NCI-H82 treated with DMSO at 0.1 percent for 48 hours (cell line): ENCODE measurements around the gene ESR2.
"Not testable (repeated sequence)": the region's sequence is repeated elsewhere in the genome, so short reads cannot be mapped to it uniquely, and the experiment has no call there.

Experiments
- DNase-seq: peaks from one replicate; lab custom pipeline; 2025; ENCODE audit not compliant: unreplicated experiment; lab: John Stamatoyannopoulos, UW

Gene ESR2

DNA sequence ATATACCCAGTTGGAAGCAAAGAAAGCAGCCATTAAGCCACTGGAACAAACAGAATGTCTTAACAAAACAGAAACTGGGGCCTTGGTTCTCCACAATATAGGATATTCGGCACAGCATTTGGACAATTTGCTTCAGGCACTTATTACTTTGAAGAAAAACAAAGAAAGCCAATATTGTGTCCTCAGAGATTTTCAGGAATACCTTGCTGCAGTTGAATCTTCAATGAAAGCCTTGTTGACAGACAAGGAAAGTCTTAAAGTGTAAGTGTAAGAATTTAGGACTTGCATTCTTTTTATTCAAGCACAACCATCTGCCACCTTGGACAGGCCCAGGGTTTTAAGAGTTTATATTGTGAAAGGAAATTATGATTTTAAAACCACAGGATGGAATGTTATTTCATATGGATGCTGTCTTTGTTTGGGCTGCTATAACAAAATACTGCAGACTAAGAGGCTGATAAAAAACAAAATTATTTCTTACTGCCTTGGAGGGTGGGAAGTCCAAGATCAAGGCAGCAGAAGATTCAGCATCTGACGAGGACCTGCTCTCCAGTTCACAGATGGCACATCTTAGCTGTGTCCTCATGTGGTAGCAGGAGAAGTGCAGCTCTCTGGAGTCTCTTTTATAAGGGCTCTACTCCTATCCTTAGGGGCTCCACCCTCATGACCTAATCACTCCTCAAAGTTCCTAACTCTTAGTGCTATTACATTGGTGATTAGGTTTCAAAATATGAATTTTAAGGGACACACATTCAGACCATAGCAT lies 244.4 kb downstream of the ESR2 start:
- no peak for DNase-seq

DNA sequence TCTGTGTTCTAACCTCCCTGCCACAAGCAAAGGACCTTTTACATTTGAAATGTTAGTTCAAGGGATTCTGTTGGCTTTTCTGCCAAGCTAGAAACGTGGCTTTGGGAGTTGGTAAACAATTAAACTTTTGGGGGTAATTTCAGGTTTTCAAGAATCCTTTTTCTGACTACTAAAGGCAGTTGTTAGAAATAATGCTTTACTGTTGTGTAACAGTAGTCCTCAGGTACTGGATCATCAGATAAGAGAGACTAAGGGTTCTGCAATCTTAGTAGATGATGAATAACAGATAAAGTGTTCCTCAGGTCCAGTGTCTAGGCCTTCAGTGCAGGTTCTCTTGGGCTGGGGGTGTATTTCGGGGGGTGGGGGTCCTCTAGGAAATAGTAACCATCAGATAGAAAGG lies 249.1 kb downstream of the ESR2 start:
- DNase-seq = no peak

DNA sequence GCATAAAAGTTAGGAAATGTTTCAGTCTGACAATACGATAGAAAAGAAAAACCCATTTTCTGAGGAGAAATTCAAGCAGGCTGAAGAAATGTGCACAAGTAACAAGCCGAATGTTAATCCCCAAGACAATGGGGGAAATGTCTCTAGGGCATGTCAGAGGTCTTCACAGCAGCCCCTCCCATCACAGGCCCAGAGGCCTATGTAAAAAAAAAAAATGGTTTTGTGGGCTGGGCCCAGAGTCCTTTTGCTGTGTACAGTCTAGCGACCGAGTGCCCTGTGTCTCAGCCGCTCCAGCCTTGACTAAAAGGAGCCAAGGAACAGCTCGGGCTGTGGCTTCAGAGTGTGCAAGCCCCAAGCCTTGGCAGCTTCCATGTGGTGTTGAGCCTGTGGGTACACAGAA lies 250.9 kb downstream of the ESR2 start:
- not testable (repeated sequence) for DNase-seq

DNA sequence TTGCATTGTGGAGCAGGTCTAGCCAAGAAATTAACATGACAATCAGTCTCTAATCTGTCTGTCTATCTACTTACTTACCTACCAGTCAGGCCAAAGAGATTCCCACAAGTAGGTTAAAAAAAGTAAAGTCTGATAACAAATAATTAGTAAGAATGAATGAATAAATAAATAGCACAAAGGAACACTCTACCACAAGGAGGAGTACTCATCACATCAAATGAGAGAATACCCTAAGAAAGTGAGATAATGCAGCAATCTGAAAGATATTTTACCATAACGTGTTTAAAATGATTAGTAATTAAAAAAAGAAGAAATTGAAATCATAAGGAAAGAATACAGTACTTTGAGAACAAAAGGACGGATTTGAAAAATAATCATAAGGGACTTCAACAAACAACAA lies 254.1 kb downstream of the ESR2 start:
- DNase-seq = no peak

DNA sequence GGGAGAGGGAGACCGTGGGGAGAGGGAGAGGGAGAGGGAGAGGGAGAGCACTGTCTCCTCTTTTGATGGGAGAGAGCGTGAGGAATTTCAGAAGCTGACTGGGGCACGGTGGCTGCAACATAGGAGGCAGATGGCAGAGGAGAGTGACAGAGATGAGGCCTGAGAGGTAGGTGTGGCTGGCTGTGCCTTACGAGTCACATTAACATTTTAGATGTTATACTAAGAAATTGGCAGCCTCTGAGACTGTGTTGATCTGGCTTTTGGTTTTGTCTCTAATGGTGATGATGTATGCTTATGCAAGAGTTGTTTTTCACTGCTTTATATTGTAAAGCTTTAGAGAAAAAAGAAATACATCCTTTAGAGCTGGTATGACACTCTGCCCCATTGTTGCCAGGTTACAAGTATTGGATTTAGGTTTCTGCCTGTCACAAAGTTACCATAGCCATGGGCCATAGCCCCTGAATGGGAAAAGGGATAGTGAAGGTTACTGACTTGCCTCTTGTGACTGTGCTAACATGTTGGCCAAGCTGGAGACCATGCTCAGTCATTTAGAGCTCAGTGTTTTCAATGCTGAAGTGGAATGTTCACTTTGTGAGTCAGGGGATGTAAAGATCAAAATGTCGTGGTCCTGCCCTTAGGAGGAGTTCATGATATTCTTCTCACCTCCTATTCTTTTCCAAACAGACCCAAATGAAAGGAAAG lies 255.2 kb downstream of the ESR2 start:
- no peak for DNase-seq

DNA sequence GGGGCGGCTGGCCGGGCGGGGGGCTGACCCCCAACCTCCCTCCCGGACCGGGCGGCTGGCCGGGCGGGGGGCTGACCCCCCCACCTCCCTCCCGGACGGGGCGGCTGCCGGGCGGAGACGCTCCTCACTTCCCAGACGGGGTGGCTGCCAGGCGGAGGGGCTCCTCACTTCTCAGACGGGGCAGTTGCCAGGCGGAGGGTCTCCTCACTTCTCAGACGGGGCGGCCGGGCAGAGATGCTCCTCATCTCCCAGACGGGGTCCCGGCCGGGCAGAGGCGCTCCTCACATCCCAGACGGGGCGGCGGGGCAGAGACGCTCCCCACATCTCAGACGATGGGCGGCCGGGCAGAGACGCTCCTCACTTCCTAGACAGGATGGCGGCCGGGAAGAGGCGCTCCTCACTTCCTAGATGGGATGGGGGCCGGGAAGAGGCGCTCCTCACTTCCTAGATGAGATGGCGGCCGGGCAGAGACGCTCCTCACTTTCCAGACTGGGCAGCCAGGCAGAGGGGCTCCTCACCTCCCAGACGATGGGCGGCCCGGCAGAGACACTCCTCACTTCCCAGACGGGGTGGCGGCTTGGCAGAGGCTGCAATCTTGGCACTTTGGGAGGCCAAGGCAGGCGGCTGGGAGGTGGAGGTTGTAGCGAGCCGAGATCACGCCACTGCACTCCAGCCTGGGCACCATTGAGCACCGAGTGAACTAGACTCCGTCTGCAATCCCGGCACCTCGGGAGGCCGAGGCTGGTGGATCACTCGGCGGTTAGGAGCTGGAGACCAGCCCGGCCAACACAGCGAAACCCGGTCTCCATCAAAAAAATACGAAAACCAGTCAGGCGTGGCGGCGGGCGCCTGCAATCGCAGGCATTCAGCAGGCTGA lies 256.1 kb downstream of the ESR2 start:
- DNase-seq = not testable (repeated sequence)

DNA sequence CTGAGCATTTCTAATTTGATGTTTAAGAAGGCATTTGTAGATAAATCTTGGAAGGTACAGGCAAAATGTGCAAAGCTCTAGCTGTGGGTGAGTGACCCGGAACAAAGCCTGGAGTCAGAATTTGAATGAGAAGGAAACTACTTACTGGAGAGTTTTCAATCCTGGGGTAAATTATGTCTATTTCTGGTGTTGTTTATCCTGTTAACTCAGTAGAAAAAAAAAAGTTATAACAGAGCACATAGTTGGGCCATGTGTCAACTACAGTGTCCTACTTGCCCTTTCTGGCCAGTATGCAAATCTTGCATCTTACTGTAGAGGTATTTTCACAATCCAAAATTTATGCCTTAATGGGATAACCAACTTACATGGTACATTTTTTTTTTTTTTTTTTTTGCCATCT lies 259.0 kb downstream of the ESR2 start:
- DNase-seq = no peak
